ENCODE results near the gene COMMD1.

DNA sequence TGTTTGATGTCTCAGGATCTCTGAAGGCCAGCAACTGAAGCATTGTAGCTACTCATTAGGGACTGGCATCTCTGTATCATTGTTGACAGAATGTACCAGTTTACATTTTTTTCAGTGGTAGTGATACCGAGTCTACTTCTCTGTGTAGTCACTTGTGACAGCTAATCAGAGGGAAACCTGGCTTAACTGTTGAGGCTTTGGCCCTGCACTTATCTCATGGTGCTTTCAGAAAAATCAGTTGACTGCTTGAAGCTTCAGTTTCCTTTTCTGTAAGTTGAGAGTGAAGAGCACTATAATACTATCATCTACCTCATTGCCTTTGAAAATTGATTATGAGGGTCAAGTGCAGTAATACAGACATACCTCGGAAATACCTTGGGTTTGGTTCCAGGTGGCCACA, 90.0 kb downstream of the COMMD1 start:
- TF ChIP-seq YY1 (IDR thresholded peaks at IDR 0.05; ENCODE audit: insufficient read depth, insufficient read length), result no peak
- no peak for TF ChIP-seq ZNF274 (IDR thresholded peaks at IDR 0.05; ENCODE audit: low read depth, low read length)
- no peak for TF ChIP-seq SUZ12 (IDR thresholded peaks at IDR 0.05; ENCODE audit: extremely low read depth, insufficient read depth, insufficient read length)

Data from NT2/D1 (cell line).